Glutamatergic neuron (in vitro differentiated cells): Measurements from ENCODE around the gene DHX34. TPM values are rescaled to one million over a fixed set of nuclear protein-coding genes. Genes with fewer than 3 reads are reported as not detected.

ENCODE experiments used
- DNase-seq: peaks from one replicate; pipeline ENCODE4 v3.0.0; 2022
- H3K27ac Mint-ChIP-seq: one replicate; pipeline ENCODE4 v1.8.0; 2020; ENCODE audit warnings: mild to moderate bottlenecking, mixed read lengths, inconsistent platforms; ENCODE audit not compliant: unreplicated experiment
- H3K27me3 Mint-ChIP-seq: one replicate; pipeline ENCODE4 v1.8.0; 2020; ENCODE audit warnings: mild to moderate bottlenecking, moderate library complexity, mixed read lengths, inconsistent platforms; ENCODE audit not compliant: unreplicated experiment
- H3K36me3 Mint-ChIP-seq: one replicate; pipeline ENCODE4 v1.8.0; 2020; ENCODE audit warnings: mild to moderate bottlenecking, mixed read lengths, inconsistent platforms; ENCODE audit not compliant: unreplicated experiment
- H3K4me1 Mint-ChIP-seq: one replicate; pipeline ENCODE4 v1.8.0; 2020; ENCODE audit warnings: mild to moderate bottlenecking, low read depth, mixed read lengths, inconsistent platforms; ENCODE audit not compliant: unreplicated experiment
- H3K4me3 Mint-ChIP-seq: one replicate; pipeline ENCODE4 v1.8.0; 2020; ENCODE audit warnings: mild to moderate bottlenecking, mixed read lengths, inconsistent platforms; ENCODE audit not compliant: unreplicated experiment
- H3K9me3 Mint-ChIP-seq: one replicate; pipeline ENCODE4 v1.8.0; 2020; ENCODE audit warnings: mild to moderate bottlenecking, moderate library complexity, mixed read lengths, inconsistent platforms; ENCODE audit not compliant: unreplicated experiment
- total RNA-seq: library from RNA; stranded (reverse); fragmentation: NEBNext Ultra II Directional; extraction: Animal tissue kit (Norgen Biotek cat#: 25700); gene quantifications from one replicate; pipeline ENCODE4 v1.2.1, GENCODE V29; 2021; ENCODE audit not compliant: unreplicated experiment
- TF ChIP-seq, protein P1 (sequence below): fragments of 200-600 bp; sonication (generic); IDR thresholded peaks from one replicate; pipeline ENCODE4 v1.5.0; 2021; ENCODE audit not compliant: partially characterized antibody, unreplicated experiment

The DHX34 gene
- total RNA-seq, 1 donor from 2014 or later: 119 TPM

DNA sequence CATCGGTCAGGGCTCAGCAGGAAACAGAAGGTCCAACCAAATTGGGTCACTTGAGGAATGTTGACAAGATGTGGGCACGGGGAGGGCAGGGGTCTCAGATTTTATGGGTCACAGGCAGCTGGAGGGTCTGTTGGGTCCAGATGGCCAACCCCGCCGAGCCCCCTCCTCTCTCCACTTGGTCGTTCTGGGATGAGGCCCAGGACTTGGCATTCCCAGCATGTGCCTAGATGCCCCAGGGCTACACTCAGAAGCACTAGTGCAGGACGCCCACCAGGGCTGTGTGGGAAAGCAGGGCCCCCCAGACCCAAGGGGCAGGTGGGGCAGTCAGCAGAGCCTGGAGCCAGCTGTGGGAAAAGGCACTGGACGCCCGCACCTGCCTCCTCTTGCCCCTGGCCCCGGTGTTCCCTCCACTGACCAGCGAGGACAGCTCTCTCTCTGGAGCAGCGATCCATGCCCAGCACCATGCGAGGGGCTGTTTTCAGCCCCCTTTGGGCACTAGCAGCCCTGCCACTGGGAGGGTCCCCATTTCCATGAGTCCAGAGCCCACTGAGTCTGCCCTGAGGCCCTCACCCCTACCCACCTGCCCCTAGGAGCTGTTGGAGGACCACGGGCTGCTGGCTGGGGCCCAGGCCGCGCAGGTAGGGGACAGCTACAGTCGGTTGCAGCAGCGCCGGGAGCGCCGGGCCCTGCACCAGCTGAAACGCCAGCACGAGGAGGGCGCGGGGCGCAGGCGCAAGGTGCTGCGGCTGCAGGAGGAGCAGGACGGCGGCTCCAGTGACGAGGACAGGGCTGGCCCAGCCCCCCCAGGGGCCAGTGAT lies 26.0 kb downstream of the DHX34 start:
- H3K36me3 Mint-ChIP-seq: no peaks in the 10 kb centered on the region
- no peak for DNase-seq
- TF ChIP-seq, protein P1, sequence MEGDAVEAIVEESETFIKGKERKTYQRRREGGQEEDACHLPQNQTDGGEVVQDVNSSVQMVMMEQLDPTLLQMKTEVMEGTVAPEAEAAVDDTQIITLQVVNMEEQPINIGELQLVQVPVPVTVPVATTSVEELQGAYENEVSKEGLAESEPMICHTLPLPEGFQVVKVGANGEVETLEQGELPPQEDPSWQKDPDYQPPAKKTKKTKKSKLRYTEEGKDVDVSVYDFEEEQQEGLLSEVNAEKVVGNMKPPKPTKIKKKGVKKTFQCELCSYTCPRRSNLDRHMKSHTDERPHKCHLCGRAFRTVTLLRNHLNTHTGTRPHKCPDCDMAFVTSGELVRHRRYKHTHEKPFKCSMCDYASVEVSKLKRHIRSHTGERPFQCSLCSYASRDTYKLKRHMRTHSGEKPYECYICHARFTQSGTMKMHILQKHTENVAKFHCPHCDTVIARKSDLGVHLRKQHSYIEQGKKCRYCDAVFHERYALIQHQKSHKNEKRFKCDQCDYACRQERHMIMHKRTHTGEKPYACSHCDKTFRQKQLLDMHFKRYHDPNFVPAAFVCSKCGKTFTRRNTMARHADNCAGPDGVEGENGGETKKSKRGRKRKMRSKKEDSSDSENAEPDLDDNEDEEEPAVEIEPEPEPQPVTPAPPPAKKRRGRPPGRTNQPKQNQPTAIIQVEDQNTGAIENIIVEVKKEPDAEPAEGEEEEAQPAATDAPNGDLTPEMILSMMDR: no peak
- no peak overlapping the region for H3K4me3 Mint-ChIP-seq
- peaks cover 9% of the 10 kb centered on the region for H3K4me1 Mint-ChIP-seq
- H3K27me3 Mint-ChIP-seq: peaks cover 15% of the 10 kb centered on the region
- peaks cover 6% of the 10 kb centered on the region for H3K9me3 Mint-ChIP-seq
- H3K27ac Mint-ChIP-seq: no peak overlapping the region

DNA sequence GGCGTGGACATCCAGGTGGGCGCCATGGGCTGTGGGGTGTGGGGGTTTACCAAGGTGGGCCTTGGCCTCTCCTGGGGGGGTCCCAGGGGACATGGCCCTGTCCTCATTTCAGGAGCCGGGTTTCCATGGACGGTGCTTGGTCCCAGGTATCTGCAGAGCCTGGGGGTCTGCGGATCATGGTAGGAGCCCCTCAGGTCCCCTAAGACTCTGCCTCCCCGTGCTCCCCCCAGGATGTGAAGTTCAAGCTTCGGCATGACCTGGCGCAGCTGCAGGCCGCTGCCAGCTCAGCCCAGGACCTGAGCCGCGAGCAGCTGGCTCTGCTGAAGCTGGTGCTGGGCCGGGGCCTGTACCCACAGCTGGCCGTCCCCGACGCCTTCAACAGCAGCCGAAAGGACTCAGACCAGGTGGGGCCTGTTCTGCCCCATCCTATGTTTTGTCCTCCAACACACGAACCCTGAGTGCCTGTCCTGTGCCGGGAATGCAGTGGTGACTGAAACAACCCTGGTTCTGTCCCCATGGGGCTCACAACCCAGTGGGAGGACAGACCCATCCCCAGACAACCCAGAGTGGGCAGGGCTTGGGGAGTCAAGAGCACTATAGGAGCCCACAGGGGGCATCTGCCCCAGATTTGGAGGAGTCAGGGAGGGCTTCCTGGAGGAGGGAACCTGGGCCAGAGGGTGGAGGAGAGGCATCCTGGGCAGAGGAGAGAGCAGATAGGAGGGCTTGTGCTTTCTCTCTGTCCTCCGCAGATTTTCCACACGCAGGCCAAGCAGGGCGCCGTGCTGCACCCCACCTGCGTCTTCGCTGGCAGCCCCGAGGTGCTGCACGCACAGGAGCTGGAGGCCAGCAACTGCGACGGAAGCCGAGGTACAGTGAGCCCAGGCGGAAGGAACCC lies 26.8 kb downstream of the DHX34 start:
- TF ChIP-seq, protein P1: no peak
- Mint-ChIP-seq H3K4me1 (peaks cover 6% of the 10 kb centered on the region), H3K36me3 (no peaks in the 10 kb centered on the region), H3K27me3 (peaks cover 13% of the 10 kb centered on the region), H3K9me3 (peaks cover 6% of the 10 kb centered on the region), H3K4me3 (no peak overlapping the region), H3K27ac (peak overlapping the region; percentile 28)
- no peak for DNase-seq

DNA sequence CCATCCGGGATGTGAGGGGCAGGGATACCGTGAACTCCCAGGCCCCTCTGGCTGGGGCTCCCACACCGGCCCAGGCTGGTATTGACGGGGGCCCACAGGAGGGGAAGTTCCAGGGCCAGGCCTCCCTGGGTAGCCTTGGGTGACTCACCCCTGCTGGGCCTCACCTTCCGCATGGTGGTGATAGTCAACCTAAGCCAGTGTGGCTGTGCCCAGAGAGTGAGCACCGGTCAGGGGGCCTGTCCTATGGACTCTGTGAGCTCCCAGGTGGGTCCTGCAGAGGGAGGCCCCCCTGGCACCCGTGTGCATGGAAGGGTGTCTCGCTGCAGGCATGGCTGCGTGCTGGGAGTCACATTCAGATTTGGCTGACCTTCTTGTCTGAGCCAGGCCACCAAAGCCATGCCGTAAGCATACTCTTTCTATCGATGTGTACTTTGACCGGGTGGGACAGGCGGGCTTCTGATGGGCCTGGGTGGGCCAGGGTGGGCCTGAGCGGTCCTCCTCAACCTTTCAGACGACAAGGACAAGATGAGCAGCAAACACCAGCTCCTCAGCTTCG lies 27.6 kb downstream of the DHX34 start:
- Mint-ChIP-seq H3K27ac (no peak overlapping the region), H3K27me3 (peaks cover 13% of the 10 kb centered on the region), H3K36me3 (peaks cover 4% of the 10 kb centered on the region), H3K4me1 (peaks cover 10% of the 10 kb centered on the region), H3K4me3 (no peak overlapping the region), H3K9me3 (peaks cover 7% of the 10 kb centered on the region)
- TF ChIP-seq, protein P1: no peak
- no peak for DNase-seq

DNA sequence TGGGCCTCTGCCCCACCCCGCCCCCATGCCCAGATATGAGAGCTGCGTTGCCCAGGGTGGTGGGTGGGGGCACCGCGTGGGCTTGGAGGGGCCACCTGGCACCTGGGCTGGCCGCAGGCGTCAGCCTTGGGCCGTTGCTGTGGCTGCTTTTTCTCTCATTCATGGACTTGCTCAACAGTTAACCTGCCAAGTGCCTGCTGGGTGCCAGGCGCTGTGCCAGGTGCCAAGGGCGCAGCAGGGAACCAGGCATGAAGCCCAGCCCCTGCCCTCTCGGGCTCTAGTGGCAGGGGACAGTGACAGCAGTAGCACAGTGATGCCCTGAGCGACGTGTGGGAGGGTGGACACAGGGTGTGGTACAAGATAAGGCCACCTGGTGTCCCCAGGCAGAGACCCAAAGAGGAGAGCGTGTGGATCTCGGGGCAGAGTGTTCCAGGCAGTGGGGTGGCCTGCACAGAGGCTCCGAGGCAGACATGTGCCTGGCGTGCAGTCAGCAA lies 28.1 kb downstream of the DHX34 start:
- Mint-ChIP-seq H3K27ac (peak overlapping the region; percentile 64), H3K36me3 (peaks cover 4% of the 10 kb centered on the region), H3K9me3 (peaks cover 7% of the 10 kb centered on the region), H3K27me3 (peaks cover 10% of the 10 kb centered on the region), H3K4me3 (peak overlapping the region; percentile 55), H3K4me1 (peaks cover 11% of the 10 kb centered on the region)
- no peak for DNase-seq
- TF ChIP-seq, protein P1: no peak
